Right lobe of liver (tissue), 6 donors: ENCODE measurements around the gene PIEZO2. TPM values are rescaled to one million over a fixed set of nuclear protein-coding genes. Genes with fewer than 3 reads are reported as not detected.
A peak's percentile ranks its signal among the peaks of the same experiment; 100 is the strongest.

ENCODE experiments used
- ATAC-seq, 4 donors: fragments of 200-7000 bp; cut with Tn5 transposase; one replicate each; pipeline ENCODE4 v1.9.1; 2020; ENCODE audit warnings: mild to moderate bottlenecking in 4 of 4, moderate library complexity in 4 of 4
- DNase-seq, 3 donors: peaks; one replicate each; pipeline ENCODE4 v3.0.0-alpha.2; 2020
- H3K27ac ChIP-seq, 3 donors: fragments of 200-600 bp; one replicate each; pipeline ENCODE4 v1.8.0; 2022
- H3K27me3 ChIP-seq, 2 donors: fragments of 200-600 bp; one replicate each; pipeline ENCODE4 v1.8.0; 2022
- H3K36me3 ChIP-seq, 4 donors: fragments of 200-600 bp; sonication (generic) in 1 of 4; one replicate each; pipeline versions ENCODE4 v1.5.1 to v1.8.0; 2017 to 2022; ENCODE audit warnings: control low read depth in 1 of 4
- H3K4me1 ChIP-seq, 4 donors: fragments of 200-600 bp; sonication (generic) in 1 of 4; one replicate each; pipeline versions ENCODE4 v1.5.1 to v1.8.0; 2017 to 2022; ENCODE audit warnings: control low read depth in 1 of 4
- H3K4me3 ChIP-seq, 3 donors: fragments of 200-600 bp; one replicate each; pipeline ENCODE4 v1.8.0; 2022
- H3K9me3 ChIP-seq, 4 donors: fragments of 200-600 bp; sonication (generic) in 1 of 4; one replicate each; pipeline versions ENCODE4 v1.5.1 to v1.8.0; 2017 to 2022; ENCODE audit warnings: control low read depth in 1 of 4
- POLR2A ChIP-seq: fragments of 450-650 bp; IDR thresholded peaks from one replicate; pipeline ENCODE4 v1.6.1; 2017; ENCODE audit warnings: antibody characterized with exemption, mild to moderate bottlenecking
- WGBS: methylation state at CpG from one replicate; pipeline ENCODE4 v1.1.6; 2018; ENCODE audit warnings: low coverage, low lambda C conversion rate; ENCODE audit not compliant: insufficient coverage; ENCODE audit errors: missing lambda C conversion rate; 5-methylcytosine and 5-hydroxymethylcytosine counted together
- intact Hi-C, 2 donors: fragments of 100-400 bp; cut with DNase I; formaldehyde crosslinking; loops; one replicate each; pipeline versions ENCODE4 v1.11.2 to v1.14.1; 2022
- total RNA-seq, 6 experiments: library from RNA; depleted of rRNA in 2 of 6; stranded (reverse); fragments of >200 nt in 2 of 6; fragmentation: NEBNext Ultra II Directional in 3 of 6; extraction: Animal tissue kit (Norgen Biotek cat#: 25700) in 3 of 6; gene quantifications; one replicate each; pipeline versions ENCODE4 v1.1.0 to v1.2.4, GENCODE V29; 2016 to 2023
- TF ChIP-seq, protein P1 (sequence below), 4 donors: fragments of 200-600 bp in 3 of 4; fragments of 450-650 bp in 1 of 4; IDR thresholded peaks; one replicate each; pipeline versions ENCODE4 v1.5.1 to v1.8.0; 2016 to 2022; ENCODE audit warnings: antibody characterized with exemption in 4 of 4, mild to moderate bottlenecking in 2 of 4
- donor health status: DM: no; HTN: yes; CAD: no.
- donor health status: DM: no; HTN: no; CAD: no.
- donor health status: DM: no; HTN: no; CAD: no.
- donor health status: DM: no; HTN: yes; CAD: no.
- donor health status: DM: no; HTN: yes; CAD: no.

Gene PIEZO2
- total RNA-seq, 6 experiments from 2014 or later, result 6.6 to 16.9 (median 10.1) TPM

DNA sequence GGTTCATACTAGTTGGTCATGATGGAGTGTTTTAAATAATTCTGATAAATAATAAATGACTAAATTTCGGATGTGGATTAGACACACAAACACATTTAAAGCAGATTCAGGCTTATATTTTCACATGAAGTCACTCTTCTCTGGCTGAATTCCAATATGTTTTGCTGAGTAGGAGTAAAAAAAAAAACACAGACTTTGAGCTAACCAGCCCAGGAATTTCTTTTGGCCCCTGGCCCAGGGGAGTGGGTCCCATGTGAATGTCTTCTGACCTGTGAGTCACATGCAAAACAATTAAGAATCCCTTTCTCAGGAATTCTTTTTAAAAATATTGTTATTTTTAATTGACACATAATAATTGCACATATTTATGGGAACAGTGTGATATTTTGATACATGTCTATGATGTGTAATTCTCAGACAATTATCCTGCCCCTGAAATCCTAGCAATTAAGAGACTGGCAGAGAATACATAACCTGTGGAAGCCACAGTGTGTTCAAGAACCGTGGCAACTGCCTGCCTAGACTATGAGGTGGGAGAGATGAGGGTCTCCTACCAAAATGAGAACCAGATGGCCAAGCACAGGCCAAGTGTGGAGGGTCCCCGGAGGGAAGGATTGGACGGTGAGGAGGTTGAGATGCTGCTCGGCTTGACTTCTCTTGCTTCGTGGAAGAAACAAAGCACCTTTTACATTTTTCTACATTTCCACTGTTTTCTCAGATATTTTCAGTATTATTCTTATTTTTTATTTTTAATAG is 236.4 kb downstream of the PIEZO2 start:
- no peaks in the 10 kb centered on the region for H3K36me3 ChIP-seq
- TF ChIP-seq, protein P1, sequence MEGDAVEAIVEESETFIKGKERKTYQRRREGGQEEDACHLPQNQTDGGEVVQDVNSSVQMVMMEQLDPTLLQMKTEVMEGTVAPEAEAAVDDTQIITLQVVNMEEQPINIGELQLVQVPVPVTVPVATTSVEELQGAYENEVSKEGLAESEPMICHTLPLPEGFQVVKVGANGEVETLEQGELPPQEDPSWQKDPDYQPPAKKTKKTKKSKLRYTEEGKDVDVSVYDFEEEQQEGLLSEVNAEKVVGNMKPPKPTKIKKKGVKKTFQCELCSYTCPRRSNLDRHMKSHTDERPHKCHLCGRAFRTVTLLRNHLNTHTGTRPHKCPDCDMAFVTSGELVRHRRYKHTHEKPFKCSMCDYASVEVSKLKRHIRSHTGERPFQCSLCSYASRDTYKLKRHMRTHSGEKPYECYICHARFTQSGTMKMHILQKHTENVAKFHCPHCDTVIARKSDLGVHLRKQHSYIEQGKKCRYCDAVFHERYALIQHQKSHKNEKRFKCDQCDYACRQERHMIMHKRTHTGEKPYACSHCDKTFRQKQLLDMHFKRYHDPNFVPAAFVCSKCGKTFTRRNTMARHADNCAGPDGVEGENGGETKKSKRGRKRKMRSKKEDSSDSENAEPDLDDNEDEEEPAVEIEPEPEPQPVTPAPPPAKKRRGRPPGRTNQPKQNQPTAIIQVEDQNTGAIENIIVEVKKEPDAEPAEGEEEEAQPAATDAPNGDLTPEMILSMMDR (IDR thresholded peaks at IDR 0.05), result no peak
- TF ChIP-seq POLR2A, result no peak
- H3K4me3 ChIP-seq, result no peak overlapping the region
- H3K27me3 ChIP-seq, result no peaks in the 10 kb centered on the region
- DNase-seq (peak in 1 of 3 donors; percentile 38), ATAC-seq (peak in 1 of 4 donors; percentile 32)
- 70% methylated on average over 6 of the region's 6 CpGs for WGBS
- intact Hi-C loops, result no loop called here
- no peaks in the 10 kb centered on the region for H3K9me3 ChIP-seq
- H3K4me1 ChIP-seq, result peaks cover 0 to 18% (median 4%) of the 10 kb centered on the region in 4 donors
- peak overlapping the region in 1 of 3 donors; percentile 9 for H3K27ac ChIP-seq

DNA sequence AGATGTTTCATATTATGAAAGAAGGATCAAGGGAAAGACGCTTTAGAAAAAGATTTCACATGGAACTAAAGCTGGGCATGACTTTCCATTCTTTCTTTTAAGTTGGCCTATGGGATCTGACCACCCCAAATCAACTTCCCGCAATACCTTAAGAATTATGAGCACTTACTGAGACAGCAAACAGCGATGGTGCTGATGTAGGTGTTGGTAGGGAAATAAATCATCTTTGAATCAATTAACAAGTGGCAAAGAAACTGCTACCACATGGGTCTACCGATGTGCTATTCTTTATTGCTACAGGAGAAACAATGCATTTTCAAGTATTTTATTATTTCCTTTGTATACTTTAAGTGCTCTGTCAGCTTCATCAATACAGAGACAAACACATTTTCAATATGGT is 239.6 kb downstream of the PIEZO2 start:
- H3K27ac ChIP-seq, result no peak overlapping the region
- ATAC-seq (no peak), DNase-seq (no peak)
- H3K9me3 ChIP-seq, result no peaks in the 10 kb centered on the region
- no peak overlapping the region for H3K4me3 ChIP-seq
- H3K36me3 ChIP-seq, result no peaks in the 10 kb centered on the region
- TF ChIP-seq POLR2A, result no peak
- TF ChIP-seq, protein P1 (IDR thresholded peaks at IDR 0.05), result no peak
- WGBS, result 89% methylated on average over 4 of the region's 4 CpGs
- H3K27me3 ChIP-seq, result no peaks in the 10 kb centered on the region
- peaks cover 0 to 19% (median 4%) of the 10 kb centered on the region in 4 donors for H3K4me1 ChIP-seq
- intact Hi-C loops, result no loop called here

DNA sequence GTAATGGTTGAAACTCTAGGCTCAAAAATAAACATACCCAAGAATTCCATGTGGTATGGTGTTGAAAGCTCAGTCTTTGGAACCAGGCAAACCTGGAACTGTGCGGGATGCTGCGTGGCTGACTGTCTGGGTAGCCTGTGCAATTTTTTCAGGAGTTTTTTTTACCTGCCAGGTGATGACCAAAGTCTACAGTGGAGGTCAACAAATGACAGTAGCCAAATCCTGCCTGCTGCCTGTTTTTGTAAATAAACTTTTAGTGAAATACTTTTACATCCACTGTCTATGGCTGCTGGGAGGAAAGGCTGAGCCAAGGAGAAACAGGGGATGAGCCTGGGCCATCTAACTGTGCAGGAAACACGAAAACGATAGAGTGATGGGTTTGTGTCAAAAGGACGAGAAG is 240.6 kb downstream of the PIEZO2 start:
- intact Hi-C loops, result no loop called here
- Histone ChIP-seq H3K9me3 (no peaks in the 10 kb centered on the region), H3K36me3 (no peaks in the 10 kb centered on the region), H3K27me3 (no peaks in the 10 kb centered on the region), H3K4me3 (no peak overlapping the region), H3K27ac (peak overlapping the region in 2 of 3 donors; percentile 58), H3K4me1 (peaks cover 0 to 15% (median 4%) of the 10 kb centered on the region in 4 donors)
- ATAC-seq (peak; percentile 86 to 93 (median 90)), DNase-seq (peak in 2 of 3 donors; percentile 57 to 62)
- TF ChIP-seq POLR2A, result no peak
- TF ChIP-seq, protein P1 (IDR thresholded peaks at IDR 0.05), result no peak
- 26% methylated on average over 5 of the region's 5 CpGs for WGBS

DNA sequence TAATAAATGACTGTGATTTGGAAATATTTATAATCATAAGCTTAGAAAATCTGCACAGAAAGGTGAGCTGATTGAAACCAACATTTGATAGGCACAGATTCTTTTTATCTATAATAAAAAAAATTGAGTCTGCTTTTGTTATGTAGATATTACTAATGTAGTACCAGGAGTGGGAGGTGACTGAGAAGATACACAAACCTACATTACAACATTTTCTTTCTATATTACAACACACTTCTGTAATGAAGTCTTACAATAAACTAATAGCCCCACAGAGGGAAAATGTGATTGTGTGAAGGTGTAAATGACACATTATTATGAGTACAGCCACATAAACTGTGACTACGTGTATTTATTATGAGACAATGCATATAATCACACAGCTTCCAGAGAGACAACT is 241.6 kb downstream of the PIEZO2 start:
- Histone ChIP-seq H3K4me1 (peaks cover 0 to 13% (median 2%) of the 10 kb centered on the region in 4 donors), H3K36me3 (no peaks in the 10 kb centered on the region), H3K27me3 (no peaks in the 10 kb centered on the region), H3K9me3 (no peaks in the 10 kb centered on the region), H3K27ac (peak overlapping the region in 2 of 3 donors; percentile 58), H3K4me3 (no peak overlapping the region)
- 90% methylated on average over 1 of the region's 1 CpG for whole genome bisulfite sequencing
- peak in 2 of 4 donors; percentile 44 to 51 for ATAC-seq
- no peak for DNase-seq
- intact Hi-C loops, result no loop called here
- TF ChIP-seq POLR2A, result no peak
- TF ChIP-seq, protein P1 (IDR thresholded peaks at IDR 0.05), result no peak
